ENCODE data around the gene CAPG.

CAPG gene

GRCh38 chr2:85438201-85439024 is 28.2 kb upstream of the CAPG start:
- DNase-seq: no peak

GRCh38 chr2:85437488-85438200 is 27.5 kb upstream of the CAPG start:
- peak; percentile 90 for DNase-seq

GRCh38 chr2:85436836-85437487 is 26.8 kb upstream of the CAPG start:
- DNase-seq: no peak

- DNase-seq: no peak
These were observed 26.0 kb upstream of the CAPG start for GRCh38 chr2:85435981-85436835.

- DNase-seq: no peak
These were observed 25.2 kb upstream of the CAPG start for GRCh38 chr2:85435220-85435958.

- DNase-seq: no peak
These were observed 24.5 kb upstream of the CAPG start for GRCh38 chr2:85434696-85435095.

DNA sequence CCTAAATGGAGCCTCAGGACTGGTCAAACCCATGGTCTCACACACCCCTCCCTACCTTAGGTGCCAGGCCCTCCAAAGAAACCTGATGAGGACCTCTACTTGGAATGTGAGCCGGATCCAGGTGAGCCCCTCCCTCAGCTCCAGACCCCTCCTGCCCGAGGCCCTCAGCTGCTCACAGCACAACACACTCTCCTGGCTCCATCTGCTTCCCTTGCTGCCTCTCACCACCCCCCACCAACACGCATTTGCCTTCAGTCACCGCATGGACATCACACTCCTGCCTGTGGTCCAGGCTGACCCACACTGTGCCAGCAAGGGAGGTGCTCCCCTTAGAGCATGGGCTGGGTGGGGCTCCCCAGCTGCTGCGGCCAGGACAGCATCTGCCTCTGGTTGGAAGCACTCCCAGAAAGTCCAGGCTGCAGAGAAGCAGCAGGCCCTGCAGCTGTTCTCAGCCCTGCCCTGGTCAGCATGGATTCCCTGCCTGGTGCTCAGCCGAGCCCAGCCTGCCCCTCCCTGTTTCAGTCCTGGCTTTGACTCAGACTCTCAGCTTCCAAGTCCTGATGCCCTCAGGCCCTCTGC is 23.4 kb upstream of the CAPG start:
- peak; percentile 90 for DNase-seq

- no peak for DNase-seq
These were observed 21.5 kb upstream of the CAPG start for GRCh38 chr2:85431570-85432205.

DNA sequence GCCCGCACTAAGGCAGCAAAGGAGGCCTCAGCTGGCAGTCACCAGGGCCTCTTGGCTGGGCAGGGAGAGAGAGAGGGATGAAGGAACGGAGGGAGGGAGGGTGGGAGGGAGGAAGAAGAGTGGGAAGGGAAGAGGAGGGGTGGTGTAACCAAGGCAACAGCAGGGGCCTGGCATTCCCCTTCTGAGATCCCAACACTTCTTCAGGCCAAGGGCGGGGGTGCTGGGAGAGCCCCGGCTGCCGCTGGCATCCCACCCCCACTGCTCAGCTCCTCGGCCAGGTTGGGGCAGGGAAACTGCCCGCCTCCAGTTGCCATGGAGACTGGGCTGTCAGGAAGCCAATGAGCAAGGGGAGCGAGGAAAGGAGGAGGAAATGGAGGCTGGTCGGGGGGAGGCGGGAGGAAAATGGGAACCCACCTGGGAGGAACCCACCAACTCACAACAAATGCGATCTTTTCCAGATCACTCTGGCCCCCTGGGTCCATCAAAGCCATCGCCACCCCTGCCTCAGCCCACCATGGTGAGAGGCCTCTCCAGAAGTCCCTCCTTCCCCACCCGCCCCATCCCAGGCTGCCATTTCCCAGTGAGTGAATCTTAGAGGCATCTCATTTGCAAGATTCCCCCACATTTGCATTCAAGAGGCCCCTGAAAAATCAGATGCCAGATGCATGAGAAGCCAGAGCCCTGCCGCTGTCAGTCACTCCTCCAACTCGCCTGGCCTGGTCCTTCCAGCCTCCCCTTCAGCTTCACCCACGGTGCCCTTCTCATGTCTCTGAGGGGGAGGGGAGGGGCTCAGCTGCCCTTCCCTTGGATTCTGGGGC is 20.8 kb upstream of the CAPG start:
- peak; percentile 85 for DNase-seq

DNA sequence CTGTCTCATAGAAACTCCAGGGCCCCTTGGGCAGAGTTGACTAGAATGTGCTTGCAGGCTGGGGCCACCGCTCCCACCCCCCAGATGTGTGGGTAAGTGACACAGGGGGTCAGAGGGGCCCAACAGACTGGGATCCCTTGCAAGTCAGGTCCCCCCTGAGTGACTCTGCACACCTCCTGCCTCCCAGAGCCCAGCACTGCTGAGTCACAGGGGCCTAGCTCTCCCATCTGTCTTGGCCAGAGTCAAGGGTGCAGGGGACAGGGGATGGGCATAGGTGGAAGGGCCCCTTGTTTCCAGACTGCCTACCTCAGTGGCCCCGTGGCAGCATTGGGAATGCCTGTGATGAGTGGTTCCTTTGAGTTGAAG is 19.7 kb upstream of the CAPG start:
- DNase-seq: no peak

GRCh38 chr2:85429213-85429923 is 19.2 kb upstream of the CAPG start:
- DNase-seq: no peak

- DNase-seq: no peak
These were observed 18.2 kb upstream of the CAPG start for GRCh38 chr2:85428343-85428881.

GRCh38 chr2:85427300-85427835 is 17.2 kb upstream of the CAPG start:
- DNase-seq: no peak

DNA sequence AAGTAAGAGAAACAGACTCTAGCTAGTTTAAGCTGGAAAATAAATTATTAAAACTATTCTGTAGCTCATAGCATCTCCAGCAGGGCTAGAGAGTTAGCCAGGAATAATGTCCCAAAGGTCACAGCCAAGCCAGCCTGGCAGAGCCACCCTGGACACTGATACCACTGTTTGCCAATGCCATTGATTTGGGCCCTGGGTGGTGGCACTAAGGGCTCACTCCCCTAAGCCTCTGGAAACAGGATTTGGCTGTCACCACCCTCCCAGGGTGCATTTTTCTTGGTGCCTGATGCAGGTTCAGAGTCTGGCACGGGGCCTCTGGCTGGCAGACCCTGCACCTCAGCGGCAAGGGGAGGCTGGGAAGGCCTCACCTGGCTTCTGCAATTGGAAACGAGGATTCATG is 15.4 kb upstream of the CAPG start:
- DNase-seq: no peak

GRCh38 chr2:85423525-85423924 is 13.4 kb upstream of the CAPG start:
- no peak for DNase-seq

- DNase-seq: no peak
These were observed 11.9 kb upstream of the CAPG start for GRCh38 chr2:85422072-85422457.

DNA sequence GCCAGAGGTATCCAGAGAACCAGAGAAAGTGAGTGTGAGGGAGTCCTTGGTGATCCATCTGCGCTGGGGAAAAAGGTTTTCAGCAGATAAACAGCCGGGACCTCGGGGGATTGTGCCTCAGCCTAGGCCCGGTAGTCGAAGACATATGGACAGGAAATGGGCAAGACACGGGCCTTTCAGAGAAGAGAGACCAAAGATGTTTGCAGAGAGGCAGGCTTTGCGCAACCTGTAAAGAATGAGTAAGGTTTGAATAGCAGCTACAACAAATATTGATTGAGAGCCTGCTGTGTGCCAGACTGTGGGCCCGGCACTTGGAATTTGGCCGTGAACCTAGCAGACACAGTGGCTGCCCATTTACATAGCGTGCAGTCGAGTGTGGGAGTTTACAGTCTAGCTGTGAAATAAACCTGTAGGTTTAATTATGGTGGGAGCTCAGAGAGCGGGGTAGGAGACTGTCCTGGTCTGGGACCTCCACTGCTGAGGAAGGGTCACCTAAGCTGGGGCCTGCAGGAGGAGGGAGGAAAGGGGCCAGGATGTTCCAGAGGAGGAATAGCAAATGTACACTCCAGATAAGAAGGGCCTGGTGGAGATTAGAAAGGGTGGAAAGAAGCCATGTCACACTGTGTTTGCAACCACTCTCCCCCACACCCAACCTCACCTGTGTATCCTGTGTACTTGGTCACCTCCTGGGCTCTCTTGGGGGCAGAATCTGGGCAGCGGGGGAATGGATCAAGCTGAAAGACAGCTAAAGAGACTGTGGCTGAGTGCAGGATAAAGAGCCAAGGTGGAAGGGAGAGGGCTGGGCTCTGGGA is 11.3 kb upstream of the CAPG start:
- no peak for DNase-seq
